RWPE2 (cell line): Measurements from ENCODE around the gene SENP6.

Source experiments
- ATAC-seq: fragments of 200-7000 bp; cut with Tn5 transposase; 3 replicates; pipeline ENCODE4 v1.9.1; 2021; ENCODE audit warnings: low read depth
- DNase-seq: peaks from one replicate; pipeline ENCODE4 v3.0.0-alpha.2; 2020; ENCODE audit warnings: low spot score
- H3K27ac ChIP-seq: fragments of 450-650 bp; 2 replicates; pipeline ENCODE4 v1.5.1; 2017; ENCODE audit warnings: mild to moderate bottlenecking; ENCODE audit not compliant: poor library complexity, severe bottlenecking
- H3K27me3 ChIP-seq: fragments of 250-450 bp; sonication (Bioruptor Pico); 2 replicates; pipeline ENCODE4 v1.5.1; 2021; ENCODE audit warnings: mild to moderate bottlenecking, moderate library complexity; ENCODE audit not compliant: insufficient read depth, poor library complexity, severe bottlenecking
- H3K36me3 ChIP-seq: fragments of 250-450 bp; sonication (Bioruptor Pico); 2 replicates; pipeline ENCODE4 v1.5.1; 2020; ENCODE audit warnings: low read depth, mild to moderate bottlenecking, moderate library complexity
- H3K4me1 ChIP-seq: fragments of 250-450 bp; sonication (Bioruptor Pico); 2 replicates; pipeline ENCODE4 v1.5.1; 2021; ENCODE audit warnings: mild to moderate bottlenecking, moderate library complexity; ENCODE audit not compliant: insufficient read depth, poor library complexity, severe bottlenecking
- H3K4me3 ChIP-seq: fragments of 250-450 bp; sonication (Bioruptor Pico); 2 replicates; pipeline ENCODE4 v1.5.1; 2021; ENCODE audit warnings: mild to moderate bottlenecking, moderate library complexity; ENCODE audit not compliant: severe bottlenecking
- H3K9me3 ChIP-seq: fragments of 250-450 bp; sonication (Bioruptor Pico); 2 replicates; pipeline ENCODE4 v1.5.1; 2021; ENCODE audit warnings: mild to moderate bottlenecking, moderate library complexity; ENCODE audit not compliant: severe bottlenecking
- TF ChIP-seq, protein P1 (sequence below): fragments of 450-650 bp; IDR thresholded peaks from one replicate; pipeline ENCODE4 v1.5.1; 2017; ENCODE audit warnings: mild to moderate bottlenecking, moderate library complexity; ENCODE audit not compliant: poor library complexity, severe bottlenecking

SENP6 gene

DNA sequence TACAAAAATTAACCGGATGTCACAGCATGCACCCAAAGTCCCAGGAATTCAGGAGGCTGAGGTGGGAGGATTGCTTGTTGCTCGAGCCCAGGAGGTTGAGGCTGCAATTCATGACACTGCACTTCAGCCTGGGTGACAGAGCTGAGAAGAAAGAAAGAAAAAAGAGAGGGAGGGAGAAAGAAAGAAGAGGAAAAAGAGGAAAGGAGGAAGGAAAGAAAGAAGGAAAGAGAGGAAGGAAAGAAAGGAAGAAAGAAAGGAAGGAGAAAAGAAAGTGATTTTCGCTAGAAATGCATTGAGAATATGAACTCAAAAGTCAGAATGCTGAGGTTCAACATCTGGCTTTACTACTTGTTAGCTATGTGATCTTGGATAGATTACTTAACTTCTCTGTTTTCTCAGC lies 6.6 kb downstream of the SENP6 start:
- no peaks in the 10 kb centered on the region for H3K27me3 ChIP-seq
- TF ChIP-seq, protein P1, sequence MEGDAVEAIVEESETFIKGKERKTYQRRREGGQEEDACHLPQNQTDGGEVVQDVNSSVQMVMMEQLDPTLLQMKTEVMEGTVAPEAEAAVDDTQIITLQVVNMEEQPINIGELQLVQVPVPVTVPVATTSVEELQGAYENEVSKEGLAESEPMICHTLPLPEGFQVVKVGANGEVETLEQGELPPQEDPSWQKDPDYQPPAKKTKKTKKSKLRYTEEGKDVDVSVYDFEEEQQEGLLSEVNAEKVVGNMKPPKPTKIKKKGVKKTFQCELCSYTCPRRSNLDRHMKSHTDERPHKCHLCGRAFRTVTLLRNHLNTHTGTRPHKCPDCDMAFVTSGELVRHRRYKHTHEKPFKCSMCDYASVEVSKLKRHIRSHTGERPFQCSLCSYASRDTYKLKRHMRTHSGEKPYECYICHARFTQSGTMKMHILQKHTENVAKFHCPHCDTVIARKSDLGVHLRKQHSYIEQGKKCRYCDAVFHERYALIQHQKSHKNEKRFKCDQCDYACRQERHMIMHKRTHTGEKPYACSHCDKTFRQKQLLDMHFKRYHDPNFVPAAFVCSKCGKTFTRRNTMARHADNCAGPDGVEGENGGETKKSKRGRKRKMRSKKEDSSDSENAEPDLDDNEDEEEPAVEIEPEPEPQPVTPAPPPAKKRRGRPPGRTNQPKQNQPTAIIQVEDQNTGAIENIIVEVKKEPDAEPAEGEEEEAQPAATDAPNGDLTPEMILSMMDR: no peak
- DNase-seq (no peak), ATAC-seq (no peak)
- H3K36me3 ChIP-seq: peaks cover 16% of the 10 kb centered on the region
- no peaks in the 10 kb centered on the region for H3K9me3 ChIP-seq
- H3K4me3 ChIP-seq: no peak overlapping the region
- no peak overlapping the region for H3K27ac ChIP-seq
- H3K4me1 ChIP-seq: peaks cover 15% of the 10 kb centered on the region

DNA sequence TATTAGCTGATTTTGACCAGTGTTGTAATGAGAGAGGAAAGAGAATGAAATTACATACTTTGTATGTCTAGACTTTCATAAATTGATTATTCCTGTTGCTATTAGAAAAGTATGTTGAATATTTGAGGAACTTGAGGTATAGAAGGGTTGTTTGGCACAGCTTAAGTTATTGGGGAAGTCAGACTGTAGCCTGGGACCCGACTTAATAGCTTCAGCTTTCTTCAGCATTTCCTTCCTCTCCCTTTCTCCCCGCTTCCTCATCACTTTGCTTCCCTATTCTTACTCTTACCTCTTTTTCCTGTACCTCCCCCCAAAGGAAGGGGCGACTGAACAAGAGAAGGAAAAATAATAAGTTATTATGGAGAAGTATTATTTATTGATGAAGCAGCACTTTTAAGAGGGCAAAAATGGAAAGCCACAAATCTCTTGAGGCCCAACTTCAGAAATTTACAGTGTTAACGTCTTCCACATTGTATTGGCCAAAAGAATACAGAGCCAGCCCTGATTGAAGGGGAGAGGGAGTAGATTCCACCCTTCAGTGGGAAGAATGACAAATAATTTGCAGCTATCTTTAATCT lies 7.4 kb downstream of the SENP6 start:
- H3K36me3 ChIP-seq: peaks cover 16% of the 10 kb centered on the region
- H3K27ac ChIP-seq: no peak overlapping the region
- no peak overlapping the region for H3K4me3 ChIP-seq
- H3K9me3 ChIP-seq: no peaks in the 10 kb centered on the region
- H3K27me3 ChIP-seq: no peaks in the 10 kb centered on the region
- no peak for DNase-seq
- ATAC-seq: no peak
- H3K4me1 ChIP-seq: peaks cover 15% of the 10 kb centered on the region
- TF ChIP-seq, protein P1: no peak

DNA sequence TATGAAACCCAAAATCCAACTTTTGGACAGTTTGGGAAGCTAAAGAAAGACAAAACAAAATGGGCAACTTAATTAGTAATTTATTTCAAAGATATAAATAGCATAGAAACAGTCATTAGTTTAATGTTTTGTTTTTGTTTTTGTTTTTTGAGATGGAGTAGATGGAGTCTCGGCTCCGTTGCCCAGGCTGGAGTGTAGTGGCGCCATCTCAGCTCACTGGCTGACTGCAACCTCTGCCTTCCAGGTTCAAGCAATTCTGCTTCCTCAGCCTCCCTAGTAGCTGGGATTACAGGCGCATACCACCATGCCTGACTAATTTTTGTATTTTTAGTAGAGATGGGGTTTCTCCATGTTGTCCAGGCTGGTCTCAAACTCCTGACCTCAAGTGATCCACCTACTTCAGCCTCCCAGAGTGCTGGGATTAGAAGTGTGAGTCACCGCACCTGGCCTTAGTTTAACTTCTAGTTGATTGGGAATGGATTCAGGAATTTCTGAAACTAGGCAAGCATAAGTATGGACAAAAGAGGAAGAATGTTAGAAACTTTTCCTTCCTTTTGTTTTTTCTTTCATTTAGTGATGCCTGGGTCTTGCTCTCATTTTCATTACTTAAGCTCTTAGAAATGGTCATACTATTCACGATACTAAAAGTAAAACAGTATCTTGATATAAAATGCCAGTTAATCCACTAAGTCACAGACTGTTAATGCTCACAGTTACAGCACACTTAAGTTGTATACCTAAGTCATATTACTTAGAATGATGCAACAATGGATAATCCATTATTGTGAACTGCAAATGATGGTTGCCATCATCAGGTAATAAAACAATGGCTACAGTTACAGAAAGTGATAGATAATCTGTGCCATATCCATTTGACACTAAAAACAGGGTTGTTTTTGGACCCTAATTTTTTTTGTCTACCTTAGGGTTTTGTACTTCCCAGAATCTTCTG lies 8.2 kb downstream of the SENP6 start:
- Histone ChIP-seq H3K4me3 (no peak overlapping the region), H3K36me3 (peaks cover 16% of the 10 kb centered on the region), H3K9me3 (no peaks in the 10 kb centered on the region), H3K27ac (no peak overlapping the region), H3K27me3 (no peaks in the 10 kb centered on the region), H3K4me1 (peaks cover 15% of the 10 kb centered on the region)
- DNase-seq (no peak), ATAC-seq (no peak)
- TF ChIP-seq, protein P1: no peak

DNA sequence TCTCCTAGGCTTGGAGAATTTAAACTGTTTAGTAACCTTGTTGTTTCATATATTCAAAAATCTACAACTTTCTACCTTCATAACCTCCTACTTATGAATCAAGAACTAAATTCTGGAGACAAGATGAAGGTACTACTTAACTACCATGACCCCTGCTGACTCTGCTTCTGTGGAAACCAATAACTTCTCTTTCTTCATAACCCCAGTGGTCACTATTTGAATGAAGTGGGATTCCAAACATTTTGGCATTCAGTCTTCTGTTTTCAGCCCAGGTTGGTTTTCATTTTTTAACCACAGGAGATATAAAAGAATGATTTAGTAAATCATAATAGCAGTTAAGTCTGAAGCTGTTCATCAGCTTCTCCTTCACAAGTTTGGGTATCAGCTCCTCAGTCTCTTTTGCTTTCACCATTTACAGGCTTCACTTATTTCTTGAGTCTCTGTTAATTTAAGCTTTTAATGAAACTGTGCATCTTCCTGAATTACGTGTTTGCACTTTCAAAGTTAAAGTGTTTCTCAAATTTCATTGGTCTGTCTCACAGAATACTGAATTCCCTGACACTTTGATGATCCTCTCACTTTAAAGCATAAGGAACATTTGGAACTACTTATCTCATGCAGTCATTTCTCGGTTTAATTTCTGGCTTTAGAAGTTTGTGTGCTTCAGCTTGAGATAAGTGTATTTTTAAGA lies 9.5 kb downstream of the SENP6 start:
- Histone ChIP-seq H3K36me3 (peaks cover 11% of the 10 kb centered on the region), H3K27ac (no peak overlapping the region), H3K27me3 (no peaks in the 10 kb centered on the region), H3K4me1 (peaks cover 9% of the 10 kb centered on the region), H3K4me3 (no peak overlapping the region), H3K9me3 (no peaks in the 10 kb centered on the region)
- no peak for DNase-seq
- no peak for ATAC-seq
- TF ChIP-seq, protein P1: no peak
